ENCODE measurements around the gene MARCO. TPM values are rescaled to one million over a fixed set of nuclear protein-coding genes. Genes with fewer than 3 reads are reported as not detected.

MARCO gene
- total and polyA plus RNA-seq, 10 of the 15 experiments (the other 5 are each of a cell fraction or from before 2014, with no cell fraction given): 0.13 to 0.67 (median 0.32) TPM; not detected in 5

DNA sequence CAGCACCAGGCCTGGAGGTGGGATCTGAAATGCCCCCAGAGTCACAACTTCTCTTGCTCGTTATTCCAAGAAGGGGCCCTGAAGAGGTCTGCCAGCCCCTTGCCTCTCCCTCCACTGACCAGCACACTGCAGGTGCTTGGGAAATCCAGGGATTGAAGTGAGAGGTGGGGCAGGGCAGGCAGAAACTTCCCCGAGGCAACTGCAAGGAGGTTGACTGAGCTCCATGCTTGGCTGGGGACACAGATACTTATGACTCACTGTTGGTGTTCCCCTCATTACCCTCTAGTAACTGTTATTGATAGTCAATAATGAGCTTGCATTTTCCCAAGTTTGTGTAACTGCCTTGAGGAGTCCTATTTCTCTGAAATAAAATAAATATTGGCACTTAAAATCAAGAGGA is 47.5 kb downstream of the MARCO start (continued):
- no peak for TF ChIP-seq BCL3 (IDR thresholded peaks at IDR 0.05; ENCODE audit: borderline replicate concordance, insufficient read depth, low read depth, low read length, poor library complexity, severe bottlenecking)
- TF ChIP-seq RUNX3 (IDR thresholded peaks at IDR 0.05; ENCODE audit: low read length): no peak

- H3K4me3 ChIP-seq: no peak overlapping the region
- DNase-seq (ENCODE audit: low read depth, low spot score): no peak
- H3K4me1 ChIP-seq (ENCODE audit: control insufficient read depth, insufficient read depth, low read length): no peaks in the 10 kb centered on the region
- 26% methylated on average over 8 of the region's 10 CpGs for WGBS (ENCODE audit: insufficient coverage, insufficient replicate concordance, low lambda C conversion rate, missing lambda C conversion rate)
- no peaks in the 10 kb centered on the region for H3K27me3 ChIP-seq (replicated peaks in 1 of 2; ENCODE audit: control insufficient read depth in 2 of 2, insufficient read depth in 2 of 2, low read length in 1 of 2)
- H3K9me3 ChIP-seq (replicated peaks; ENCODE audit: control insufficient read depth, insufficient read depth, low read length): no peaks in the 10 kb centered on the region
- ATAC-seq: no peak
- ChIA-PET POLR2A (interaction anchor here (0.7 kb wide), 1 partner anchor 24 kb away, joined by 5 read pairs; no protein-coding TSS in a partner anchor), RAD21 (ENCODE audit: unreplicated experiment) (interaction anchor here (0.6 to 0.8 kb wide), 2 partner anchors 10 to 14 kb away, joined by 3 read pairs; no protein-coding TSS in a partner anchor), CTCF (interaction anchor here (0.5 kb wide), 1 partner anchor 308 kb away, joined by 3 read pairs; no protein-coding TSS in a partner anchor), SMC1A (ENCODE audit: uncharacterized antibody, unreplicated experiment) (interaction anchor here (0.6 to 0.9 kb wide), 3 partner anchors 11 to 353 kb away, joined by 3 to 4 read pairs (median 3); no protein-coding TSS in a partner anchor)
- no peak for FAIRE-seq
- no peak overlapping the region for H2AFZ ChIP-seq (ENCODE audit: control insufficient read depth, low read depth, low read length)
- in situ Hi-C loops (cut with MboI): no loop called here
- no TSS peak for BruUV-seq (replicated peaks)
- H3K36me3 ChIP-seq (ENCODE audit: control insufficient read depth in 2 of 2, insufficient read depth in 2 of 2, low read length in 1 of 2): no peaks in the 10 kb centered on the region
- no peaks in the 10 kb centered on the region for H3K79me2 ChIP-seq (ENCODE audit: control insufficient read depth, insufficient read depth, low read length)
- no peak overlapping the region for H3K9ac ChIP-seq (ENCODE audit: control insufficient read depth, insufficient read depth, low read length)
- H3K27ac ChIP-seq (ENCODE audit: control insufficient read depth, insufficient read depth): no peak overlapping the region
- H4K20me1 ChIP-seq (ENCODE audit: control insufficient read depth, insufficient read depth): no peaks in the 10 kb centered on the region
- intact Hi-C loops (cut with micrococcal nuclease; ENCODE audit: unreplicated experiment): no loop called here
- H3K4me2 ChIP-seq (ENCODE audit: control insufficient read depth, insufficient read depth): no peak overlapping the region
- TF ChIP-seq JUNB (IDR thresholded peaks at IDR 0.05) (no peak), ZSCAN29 (IDR thresholded peaks at IDR 0.05) (no peak), SIN3A (IDR thresholded peaks at IDR 0.05; ENCODE audit: low read depth, low read length) (no peak), YBX1 (IDR thresholded peaks at IDR 0.05) (no peak), ELK1 (IDR thresholded peaks at IDR 0.05; ENCODE audit: low read depth, low read length) (no peak)
- TF ChIP-seq, protein P1, sequence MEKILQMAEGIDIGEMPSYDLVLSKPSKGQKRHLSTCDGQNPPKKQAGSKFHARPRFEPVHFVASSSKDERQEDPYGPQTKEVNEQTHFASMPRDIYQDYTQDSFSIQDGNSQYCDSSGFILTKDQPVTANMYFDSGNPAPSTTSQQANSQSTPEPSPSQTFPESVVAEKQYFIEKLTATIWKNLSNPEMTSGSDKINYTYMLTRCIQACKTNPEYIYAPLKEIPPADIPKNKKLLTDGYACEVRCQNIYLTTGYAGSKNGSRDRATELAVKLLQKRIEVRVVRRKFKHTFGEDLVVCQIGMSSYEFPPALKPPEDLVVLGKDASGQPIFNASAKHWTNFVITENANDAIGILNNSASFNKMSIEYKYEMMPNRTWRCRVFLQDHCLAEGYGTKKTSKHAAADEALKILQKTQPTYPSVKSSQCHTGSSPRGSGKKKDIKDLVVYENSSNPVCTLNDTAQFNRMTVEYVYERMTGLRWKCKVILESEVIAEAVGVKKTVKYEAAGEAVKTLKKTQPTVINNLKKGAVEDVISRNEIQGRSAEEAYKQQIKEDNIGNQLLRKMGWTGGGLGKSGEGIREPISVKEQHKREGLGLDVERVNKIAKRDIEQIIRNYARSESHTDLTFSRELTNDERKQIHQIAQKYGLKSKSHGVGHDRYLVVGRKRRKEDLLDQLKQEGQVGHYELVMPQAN (conservative IDR thresholded peaks at IDR 0.05): no peak
- TF ChIP-seq, protein P2, sequence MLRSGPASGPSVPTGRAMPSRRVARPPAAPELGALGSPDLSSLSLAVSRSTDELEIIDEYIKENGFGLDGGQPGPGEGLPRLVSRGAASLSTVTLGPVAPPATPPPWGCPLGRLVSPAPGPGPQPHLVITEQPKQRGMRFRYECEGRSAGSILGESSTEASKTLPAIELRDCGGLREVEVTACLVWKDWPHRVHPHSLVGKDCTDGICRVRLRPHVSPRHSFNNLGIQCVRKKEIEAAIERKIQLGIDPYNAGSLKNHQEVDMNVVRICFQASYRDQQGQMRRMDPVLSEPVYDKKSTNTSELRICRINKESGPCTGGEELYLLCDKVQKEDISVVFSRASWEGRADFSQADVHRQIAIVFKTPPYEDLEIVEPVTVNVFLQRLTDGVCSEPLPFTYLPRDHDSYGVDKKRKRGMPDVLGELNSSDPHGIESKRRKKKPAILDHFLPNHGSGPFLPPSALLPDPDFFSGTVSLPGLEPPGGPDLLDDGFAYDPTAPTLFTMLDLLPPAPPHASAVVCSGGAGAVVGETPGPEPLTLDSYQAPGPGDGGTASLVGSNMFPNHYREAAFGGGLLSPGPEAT (IDR thresholded peaks at IDR 0.05; ENCODE audit: low read depth): no peak
- TF ChIP-seq, protein P3, sequence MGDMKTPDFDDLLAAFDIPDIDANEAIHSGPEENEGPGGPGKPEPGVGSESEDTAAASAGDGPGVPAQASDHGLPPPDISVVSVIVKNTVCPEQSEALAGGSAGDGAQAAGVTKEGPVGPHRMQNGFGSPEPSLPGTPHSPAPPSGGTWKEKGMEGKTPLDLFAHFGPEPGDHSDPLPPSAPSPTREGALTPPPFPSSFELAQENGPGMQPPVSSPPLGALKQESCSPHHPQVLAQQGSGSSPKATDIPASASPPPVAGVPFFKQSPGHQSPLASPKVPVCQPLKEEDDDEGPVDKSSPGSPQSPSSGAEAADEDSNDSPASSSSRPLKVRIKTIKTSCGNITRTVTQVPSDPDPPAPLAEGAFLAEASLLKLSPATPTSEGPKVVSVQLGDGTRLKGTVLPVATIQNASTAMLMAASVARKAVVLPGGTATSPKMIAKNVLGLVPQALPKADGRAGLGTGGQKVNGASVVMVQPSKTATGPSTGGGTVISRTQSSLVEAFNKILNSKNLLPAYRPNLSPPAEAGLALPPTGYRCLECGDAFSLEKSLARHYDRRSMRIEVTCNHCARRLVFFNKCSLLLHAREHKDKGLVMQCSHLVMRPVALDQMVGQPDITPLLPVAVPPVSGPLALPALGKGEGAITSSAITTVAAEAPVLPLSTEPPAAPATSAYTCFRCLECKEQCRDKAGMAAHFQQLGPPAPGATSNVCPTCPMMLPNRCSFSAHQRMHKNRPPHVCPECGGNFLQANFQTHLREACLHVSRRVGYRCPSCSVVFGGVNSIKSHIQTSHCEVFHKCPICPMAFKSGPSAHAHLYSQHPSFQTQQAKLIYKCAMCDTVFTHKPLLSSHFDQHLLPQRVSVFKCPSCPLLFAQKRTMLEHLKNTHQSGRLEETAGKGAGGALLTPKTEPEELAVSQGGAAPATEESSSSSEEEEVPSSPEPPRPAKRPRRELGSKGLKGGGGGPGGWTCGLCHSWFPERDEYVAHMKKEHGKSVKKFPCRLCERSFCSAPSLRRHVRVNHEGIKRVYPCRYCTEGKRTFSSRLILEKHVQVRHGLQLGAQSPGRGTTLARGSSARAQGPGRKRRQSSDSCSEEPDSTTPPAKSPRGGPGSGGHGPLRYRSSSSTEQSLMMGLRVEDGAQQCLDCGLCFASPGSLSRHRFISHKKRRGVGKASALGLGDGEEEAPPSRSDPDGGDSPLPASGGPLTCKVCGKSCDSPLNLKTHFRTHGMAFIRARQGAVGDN (IDR thresholded peaks at IDR 0.05): no peak
Observed at GRCh38 chr2:118990757-118991545, 49.0 kb downstream of the MARCO start.
